Glutamatergic neuron (in vitro differentiated cells): Measurements from ENCODE around the gene ANTXR2. TPM values are rescaled to one million over a fixed set of nuclear protein-coding genes. Genes with fewer than 3 reads are reported as not detected.

Experiments used
- DNase-seq: peaks from one replicate; pipeline ENCODE4 v3.0.0; 2022
- H3K27ac Mint-ChIP-seq: one replicate; pipeline ENCODE4 v1.8.0; 2020; ENCODE audit warnings: mild to moderate bottlenecking, mixed read lengths, inconsistent platforms; ENCODE audit not compliant: unreplicated experiment
- H3K27me3 Mint-ChIP-seq: one replicate; pipeline ENCODE4 v1.8.0; 2020; ENCODE audit warnings: mild to moderate bottlenecking, moderate library complexity, mixed read lengths, inconsistent platforms; ENCODE audit not compliant: unreplicated experiment
- H3K36me3 Mint-ChIP-seq: one replicate; pipeline ENCODE4 v1.8.0; 2020; ENCODE audit warnings: mild to moderate bottlenecking, mixed read lengths, inconsistent platforms; ENCODE audit not compliant: unreplicated experiment
- H3K4me1 Mint-ChIP-seq: one replicate; pipeline ENCODE4 v1.8.0; 2020; ENCODE audit warnings: mild to moderate bottlenecking, low read depth, mixed read lengths, inconsistent platforms; ENCODE audit not compliant: unreplicated experiment
- H3K4me3 Mint-ChIP-seq: one replicate; pipeline ENCODE4 v1.8.0; 2020; ENCODE audit warnings: mild to moderate bottlenecking, mixed read lengths, inconsistent platforms; ENCODE audit not compliant: unreplicated experiment
- H3K9me3 Mint-ChIP-seq: one replicate; pipeline ENCODE4 v1.8.0; 2020; ENCODE audit warnings: mild to moderate bottlenecking, moderate library complexity, mixed read lengths, inconsistent platforms; ENCODE audit not compliant: unreplicated experiment
- CTCF ChIP-seq: fragments of 200-600 bp; sonication (generic); IDR thresholded peaks from one replicate; pipeline ENCODE4 v1.5.0; 2021; ENCODE audit not compliant: partially characterized antibody, unreplicated experiment
- total RNA-seq: library from RNA; stranded (reverse); fragmentation: NEBNext Ultra II Directional; extraction: Animal tissue kit (Norgen Biotek cat#: 25700); gene quantifications from one replicate; pipeline ENCODE4 v1.2.1, GENCODE V29; 2021; ENCODE audit not compliant: unreplicated experiment

Gene ANTXR2
- total RNA-seq, 1 donor from 2014 or later: 47.8 TPM

GRCh38 chr4:79865201-79865597 is 207.8 kb downstream of the ANTXR2 start:
- no peak for DNase-seq
- TF ChIP-seq CTCF: no peak
- Mint-ChIP-seq H3K27ac (no peak overlapping the region), H3K36me3 (no peaks in the 10 kb centered on the region), H3K27me3 (peaks cover 1% of the 10 kb centered on the region), H3K4me3 (no peak overlapping the region), H3K4me1 (peaks cover 20% of the 10 kb centered on the region), H3K9me3 (peaks cover 2% of the 10 kb centered on the region)

- no peak for DNase-seq
- TF ChIP-seq CTCF: no peak
- Mint-ChIP-seq H3K27me3 (peaks cover 1% of the 10 kb centered on the region), H3K4me1 (peaks cover 19% of the 10 kb centered on the region), H3K36me3 (no peaks in the 10 kb centered on the region), H3K4me3 (no peak overlapping the region), H3K9me3 (peaks cover 2% of the 10 kb centered on the region), H3K27ac (no peak overlapping the region)
Observed at GRCh38 chr4:79864500-79865200, 208.4 kb downstream of the ANTXR2 start.

GRCh38 chr4:79863333-79863732 is 209.7 kb downstream of the ANTXR2 start:
- Mint-ChIP-seq H3K4me1 (peaks cover 17% of the 10 kb centered on the region), H3K9me3 (peaks cover 2% of the 10 kb centered on the region), H3K27ac (peak overlapping the region; percentile 39), H3K36me3 (no peaks in the 10 kb centered on the region), H3K4me3 (no peak overlapping the region), H3K27me3 (peaks cover 1% of the 10 kb centered on the region)
- no peak for DNase-seq
- TF ChIP-seq CTCF: no peak

DNA sequence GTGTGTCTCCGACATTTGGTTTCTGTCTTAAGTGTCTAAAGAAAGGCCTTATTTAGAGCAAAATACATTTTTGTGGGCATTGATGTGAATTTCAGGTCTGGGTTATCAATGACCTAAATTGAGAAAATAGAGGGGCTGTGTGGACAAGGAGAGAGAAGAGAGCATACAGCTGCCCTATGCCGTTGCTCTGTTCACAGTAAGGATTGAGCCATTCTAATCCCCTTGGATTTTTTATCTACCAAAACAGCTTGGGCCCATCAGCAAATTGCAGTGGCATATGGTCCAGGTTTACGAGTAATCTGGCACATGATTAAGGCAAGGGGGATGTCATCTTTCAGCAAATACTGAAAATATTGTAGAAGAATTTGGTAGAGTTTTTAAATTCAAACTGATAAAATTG is 210.2 kb downstream of the ANTXR2 start:
- Mint-ChIP-seq H3K4me1 (peaks cover 17% of the 10 kb centered on the region), H3K4me3 (no peak overlapping the region), H3K36me3 (no peaks in the 10 kb centered on the region), H3K27me3 (peaks cover 1% of the 10 kb centered on the region), H3K27ac (peak overlapping the region; percentile 34), H3K9me3 (peaks cover 2% of the 10 kb centered on the region)
- no peak for TF ChIP-seq CTCF
- DNase-seq: no peak

- no peak for DNase-seq
- H3K36me3 Mint-ChIP-seq: no peaks in the 10 kb centered on the region
- no peak for TF ChIP-seq CTCF
- H3K4me3 Mint-ChIP-seq: no peak overlapping the region
- H3K4me1 Mint-ChIP-seq: peaks cover 6% of the 10 kb centered on the region
- peaks cover 1% of the 10 kb centered on the region for H3K27me3 Mint-ChIP-seq
- peaks cover 1% of the 10 kb centered on the region for H3K9me3 Mint-ChIP-seq
- H3K27ac Mint-ChIP-seq: no peak overlapping the region
Observed at GRCh38 chr4:79857811-79858210, 215.2 kb downstream of the ANTXR2 start.
